ENCODE measurements around the gene RPS6KB2.

- TF ChIP-seq POLR2AphosphoS5 (IDR thresholded peaks at IDR 0.05; ENCODE audit: low read depth, low read length) (no peak), SIN3A (IDR thresholded peaks at IDR 0.05; ENCODE audit: borderline replicate concordance, insufficient read depth, low read length) (no peak)
- TF ChIP-seq, protein P1, sequence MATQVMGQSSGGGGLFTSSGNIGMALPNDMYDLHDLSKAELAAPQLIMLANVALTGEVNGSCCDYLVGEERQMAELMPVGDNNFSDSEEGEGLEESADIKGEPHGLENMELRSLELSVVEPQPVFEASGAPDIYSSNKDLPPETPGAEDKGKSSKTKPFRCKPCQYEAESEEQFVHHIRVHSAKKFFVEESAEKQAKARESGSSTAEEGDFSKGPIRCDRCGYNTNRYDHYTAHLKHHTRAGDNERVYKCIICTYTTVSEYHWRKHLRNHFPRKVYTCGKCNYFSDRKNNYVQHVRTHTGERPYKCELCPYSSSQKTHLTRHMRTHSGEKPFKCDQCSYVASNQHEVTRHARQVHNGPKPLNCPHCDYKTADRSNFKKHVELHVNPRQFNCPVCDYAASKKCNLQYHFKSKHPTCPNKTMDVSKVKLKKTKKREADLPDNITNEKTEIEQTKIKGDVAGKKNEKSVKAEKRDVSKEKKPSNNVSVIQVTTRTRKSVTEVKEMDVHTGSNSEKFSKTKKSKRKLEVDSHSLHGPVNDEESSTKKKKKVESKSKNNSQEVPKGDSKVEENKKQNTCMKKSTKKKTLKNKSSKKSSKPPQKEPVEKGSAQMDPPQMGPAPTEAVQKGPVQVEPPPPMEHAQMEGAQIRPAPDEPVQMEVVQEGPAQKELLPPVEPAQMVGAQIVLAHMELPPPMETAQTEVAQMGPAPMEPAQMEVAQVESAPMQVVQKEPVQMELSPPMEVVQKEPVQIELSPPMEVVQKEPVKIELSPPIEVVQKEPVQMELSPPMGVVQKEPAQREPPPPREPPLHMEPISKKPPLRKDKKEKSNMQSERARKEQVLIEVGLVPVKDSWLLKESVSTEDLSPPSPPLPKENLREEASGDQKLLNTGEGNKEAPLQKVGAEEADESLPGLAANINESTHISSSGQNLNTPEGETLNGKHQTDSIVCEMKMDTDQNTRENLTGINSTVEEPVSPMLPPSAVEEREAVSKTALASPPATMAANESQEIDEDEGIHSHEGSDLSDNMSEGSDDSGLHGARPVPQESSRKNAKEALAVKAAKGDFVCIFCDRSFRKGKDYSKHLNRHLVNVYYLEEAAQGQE (IDR thresholded peaks at IDR 0.05; ENCODE audit: insufficient read depth in 1 of 2, low read depth in 2 of 2, low read length in 2 of 2), result no peak
These were observed 22.7 kb downstream of the RPS6KB2 start for GRCh38 chr11:67450796-67451657.
